ENCODE measurements around the gene IFITM2. TPM values are rescaled to one million over a fixed set of nuclear protein-coding genes. Genes with fewer than 3 reads are reported as not detected.
"Not testable (repeated sequence)": the region's sequence is repeated elsewhere in the genome, so short reads cannot be mapped to it uniquely, and the experiment has no call there.

IFITM2 gene
- total RNA-seq, 1 donor from 2014 or later = 607 TPM

DNA sequence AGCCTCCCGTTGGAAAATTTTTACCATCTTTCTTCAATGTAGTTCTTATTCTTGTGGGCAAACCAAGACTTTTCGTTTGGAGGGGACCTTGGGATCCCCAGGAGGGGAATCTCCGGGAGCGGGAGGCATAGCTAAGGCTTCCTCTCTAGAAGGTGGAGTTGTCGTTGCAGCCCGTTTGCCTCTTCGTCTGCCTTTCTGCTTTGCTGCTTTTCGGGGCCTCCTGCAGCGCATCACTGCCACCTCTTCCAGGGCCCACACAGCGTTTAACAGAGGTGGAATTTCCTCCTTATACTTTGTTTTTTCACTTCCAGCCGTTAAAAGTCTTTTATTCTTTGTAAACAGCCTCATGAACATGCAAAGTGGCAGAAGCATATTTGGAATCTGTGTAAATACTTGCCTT, 16.5 kb downstream of the IFITM2 start:
- Histone ChIP-seq H3K36me3 (no peaks in the 10 kb centered on the region), H3K27me3 (ENCODE audit: low read depth) (no peaks in the 10 kb centered on the region), H3K9me3 (no peaks in the 10 kb centered on the region), H3K4me1 (peaks cover 41% of the 10 kb centered on the region), H3K27ac (peak overlapping the region; percentile 76), H3K4me3 (no peak overlapping the region)
- TF ChIP-seq, protein P1, sequence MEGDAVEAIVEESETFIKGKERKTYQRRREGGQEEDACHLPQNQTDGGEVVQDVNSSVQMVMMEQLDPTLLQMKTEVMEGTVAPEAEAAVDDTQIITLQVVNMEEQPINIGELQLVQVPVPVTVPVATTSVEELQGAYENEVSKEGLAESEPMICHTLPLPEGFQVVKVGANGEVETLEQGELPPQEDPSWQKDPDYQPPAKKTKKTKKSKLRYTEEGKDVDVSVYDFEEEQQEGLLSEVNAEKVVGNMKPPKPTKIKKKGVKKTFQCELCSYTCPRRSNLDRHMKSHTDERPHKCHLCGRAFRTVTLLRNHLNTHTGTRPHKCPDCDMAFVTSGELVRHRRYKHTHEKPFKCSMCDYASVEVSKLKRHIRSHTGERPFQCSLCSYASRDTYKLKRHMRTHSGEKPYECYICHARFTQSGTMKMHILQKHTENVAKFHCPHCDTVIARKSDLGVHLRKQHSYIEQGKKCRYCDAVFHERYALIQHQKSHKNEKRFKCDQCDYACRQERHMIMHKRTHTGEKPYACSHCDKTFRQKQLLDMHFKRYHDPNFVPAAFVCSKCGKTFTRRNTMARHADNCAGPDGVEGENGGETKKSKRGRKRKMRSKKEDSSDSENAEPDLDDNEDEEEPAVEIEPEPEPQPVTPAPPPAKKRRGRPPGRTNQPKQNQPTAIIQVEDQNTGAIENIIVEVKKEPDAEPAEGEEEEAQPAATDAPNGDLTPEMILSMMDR (IDR thresholded peaks at IDR 0.05) = no peak
- no peak for DNase-seq
- intact Hi-C loops (cut with DNase I) = no loop called here
- ATAC-seq = no peak

DNA sequence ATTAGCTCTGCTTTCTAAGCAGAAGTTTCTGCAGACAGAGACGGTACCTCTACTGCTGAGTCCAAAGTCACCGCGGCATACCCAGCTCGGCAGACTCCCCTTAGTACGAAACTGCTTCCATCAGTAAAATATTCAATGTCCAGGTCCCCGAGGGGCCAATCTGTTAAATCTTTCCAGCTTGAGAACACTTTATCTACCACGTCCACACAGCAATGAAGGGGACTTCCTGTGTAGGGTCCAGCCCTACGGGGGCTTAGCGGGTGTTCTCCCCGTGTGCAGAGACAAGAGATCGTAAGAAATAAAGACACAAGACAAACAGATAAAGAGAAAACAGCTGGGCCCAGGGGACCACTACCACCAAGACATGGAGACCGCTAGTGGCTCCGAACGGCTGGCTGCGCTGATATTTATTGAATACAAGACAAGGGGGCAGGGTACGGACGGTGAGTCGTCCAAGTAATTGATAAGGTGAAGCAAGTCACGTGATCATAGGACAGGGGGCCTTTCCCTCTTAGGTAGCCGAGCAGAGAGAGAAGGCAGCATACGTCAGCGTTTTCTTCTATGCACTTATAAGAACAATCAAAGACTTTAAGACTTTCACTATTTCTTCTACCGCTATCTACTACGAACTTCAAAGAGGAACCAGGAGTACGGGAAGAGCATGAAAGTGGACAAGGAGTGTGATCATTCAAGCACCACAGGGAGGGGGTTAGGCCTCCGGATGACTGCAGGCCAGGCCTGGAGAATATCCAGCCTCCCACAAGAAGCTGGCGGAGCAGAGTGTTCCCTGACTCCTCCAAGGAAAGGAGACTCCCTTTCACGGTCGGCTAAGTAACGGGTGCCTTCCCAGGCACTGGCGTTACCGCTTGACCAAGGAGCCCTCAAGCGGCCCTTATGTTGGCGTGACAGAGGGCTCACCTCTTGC, 17.2 kb downstream of the IFITM2 start:
- H3K9me3 ChIP-seq; intact Hi-C loops (cut with DNase I); H3K36me3 ChIP-seq; DNase-seq; H3K4me3 ChIP-seq; ATAC-seq; H3K27me3 ChIP-seq (ENCODE audit: low read depth): not testable (repeated sequence)
- Histone ChIP-seq H3K4me1 (peaks cover 41% of the 10 kb centered on the region), H3K27ac (peak overlapping the region; percentile 95)

DNA sequence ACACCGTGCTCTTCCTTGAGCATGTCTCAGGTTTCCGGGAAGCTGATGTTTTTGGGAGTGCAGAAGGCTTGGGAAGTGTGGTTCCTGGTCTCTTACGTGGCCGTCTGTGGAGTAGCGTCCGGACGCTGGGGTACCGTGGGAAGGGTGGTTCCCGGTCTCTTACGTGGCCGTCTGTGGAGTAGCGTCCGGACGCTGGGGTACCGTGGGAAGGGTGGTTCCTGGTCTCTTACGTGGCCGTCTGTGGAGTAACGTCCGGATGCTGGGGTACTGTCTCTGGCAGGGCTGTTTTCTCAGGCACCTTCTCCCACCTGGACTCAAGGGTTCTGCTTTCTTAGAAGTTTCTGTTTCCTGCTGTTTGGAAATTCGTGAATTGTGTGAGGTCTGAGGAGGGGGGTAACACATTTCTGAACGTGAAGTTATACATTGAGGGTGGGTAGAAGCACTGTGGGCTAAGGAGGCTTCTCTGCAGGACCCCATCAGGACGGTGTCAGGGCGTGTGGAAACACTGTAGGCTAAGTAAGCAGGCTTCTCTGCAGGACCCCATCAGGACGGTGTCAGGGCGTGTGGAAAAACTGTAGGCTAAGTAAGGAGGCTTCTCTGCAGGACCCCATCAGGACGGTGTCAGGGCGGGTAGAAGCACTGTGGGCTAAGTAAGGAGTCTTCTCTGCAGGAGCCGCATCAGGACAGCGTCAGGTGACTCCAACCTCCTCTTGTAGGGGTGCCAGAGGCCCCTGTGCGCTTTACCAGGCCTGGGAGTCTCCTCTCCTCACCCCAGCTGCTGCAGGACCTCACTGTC, 18.4 kb downstream of the IFITM2 start:
- Histone ChIP-seq H3K27me3 (ENCODE audit: low read depth) (no peaks in the 10 kb centered on the region), H3K36me3 (no peaks in the 10 kb centered on the region), H3K4me1 (peaks cover 41% of the 10 kb centered on the region), H3K27ac (peak overlapping the region; percentile 95), H3K4me3 (peak overlapping the region; percentile 28), H3K9me3 (no peaks in the 10 kb centered on the region)
- intact Hi-C loops (cut with DNase I) = no loop called here
- peak in 1 of 2 donors; percentile 3 for ATAC-seq
- TF ChIP-seq, protein P1 (IDR thresholded peaks at IDR 0.05) = no peak
- DNase-seq = no peak

DNA sequence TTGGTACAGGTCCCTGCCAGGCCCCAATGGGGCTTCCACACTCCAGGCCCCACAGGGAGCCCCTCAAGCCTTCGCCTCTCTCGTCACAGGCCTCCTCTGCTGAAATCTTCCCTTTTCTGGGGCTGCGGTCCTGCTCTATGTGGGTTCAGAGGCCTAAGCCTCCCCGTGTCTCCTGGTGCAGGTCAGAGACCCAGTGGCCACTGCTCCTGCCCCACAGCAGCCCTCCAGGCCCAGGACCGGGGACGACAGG, 18.9 kb downstream of the IFITM2 start:
- intact Hi-C loops (cut with DNase I) = no loop called here
- no peaks in the 10 kb centered on the region for H3K9me3 ChIP-seq
- no peaks in the 10 kb centered on the region for H3K36me3 ChIP-seq
- H3K4me3 ChIP-seq = peak overlapping the region; percentile 28
- H3K27me3 ChIP-seq (ENCODE audit: low read depth) = no peaks in the 10 kb centered on the region
- DNase-seq (no peak), ATAC-seq (no peak)
- TF ChIP-seq, protein P1 (IDR thresholded peaks at IDR 0.05) = no peak
- H3K27ac ChIP-seq = peak overlapping the region; percentile 95
- H3K4me1 ChIP-seq = peaks cover 41% of the 10 kb centered on the region

DNA sequence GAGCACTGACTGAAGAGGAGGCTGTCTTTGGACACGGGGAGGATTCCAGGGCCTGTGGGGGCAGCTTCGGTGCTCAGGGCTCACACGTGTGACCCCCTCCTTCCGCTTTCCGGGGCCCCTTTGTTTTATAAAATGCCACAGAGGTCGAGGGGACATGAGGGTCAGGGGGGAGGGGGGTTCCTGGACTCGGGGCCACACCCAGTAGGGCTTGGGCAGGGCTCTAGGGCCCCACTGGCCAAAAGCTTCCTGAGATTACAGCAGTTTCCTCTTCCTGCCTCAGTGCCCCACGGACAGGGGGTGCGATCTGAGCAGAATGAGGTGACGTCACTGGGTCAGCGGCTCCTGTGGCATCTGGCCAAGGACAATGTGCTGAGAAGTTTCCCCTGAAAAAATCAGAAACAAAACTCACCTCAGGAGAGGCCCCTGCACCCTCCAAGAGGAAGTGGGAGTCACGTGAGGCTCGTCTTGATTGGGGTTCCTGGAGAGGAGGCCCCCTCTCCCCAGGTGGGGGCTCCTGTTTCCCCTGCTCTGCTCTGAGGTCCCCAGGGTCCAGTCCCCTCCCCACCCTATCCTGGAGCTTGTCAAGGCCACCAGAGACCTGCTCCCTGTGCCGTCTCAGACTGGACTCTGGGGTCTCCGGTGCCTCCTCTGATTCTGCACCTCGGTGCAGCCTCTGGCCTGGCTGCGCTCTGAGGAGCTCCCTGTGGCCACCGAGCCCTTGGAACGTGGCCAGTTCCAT, 19.4 kb downstream of the IFITM2 start:
- DNase-seq (peak; percentile 88), ATAC-seq (peak; percentile 88 to 90)
- Histone ChIP-seq H3K4me1 (peaks cover 41% of the 10 kb centered on the region), H3K4me3 (peak overlapping the region; percentile 28), H3K27ac (peak overlapping the region; percentile 95), H3K27me3 (ENCODE audit: low read depth) (no peaks in the 10 kb centered on the region), H3K9me3 (no peaks in the 10 kb centered on the region), H3K36me3 (no peaks in the 10 kb centered on the region)
- TF ChIP-seq, protein P1 (IDR thresholded peaks at IDR 0.05) = no peak
- intact Hi-C loops (cut with DNase I) = no loop called here

Measured in lower lobe of right lung (tissue), 2 donors.